ENCODE results near the gene OGFR. TPM values are rescaled to one million over a fixed set of nuclear protein-coding genes. Genes with fewer than 3 reads are reported as not detected.
A peak's percentile ranks its signal among the peaks of the same experiment; 100 is the strongest.

The OGFR gene
- total RNA-seq, 2 experiments from 2014 or later, result 71.1 to 73.4 TPM

DNA sequence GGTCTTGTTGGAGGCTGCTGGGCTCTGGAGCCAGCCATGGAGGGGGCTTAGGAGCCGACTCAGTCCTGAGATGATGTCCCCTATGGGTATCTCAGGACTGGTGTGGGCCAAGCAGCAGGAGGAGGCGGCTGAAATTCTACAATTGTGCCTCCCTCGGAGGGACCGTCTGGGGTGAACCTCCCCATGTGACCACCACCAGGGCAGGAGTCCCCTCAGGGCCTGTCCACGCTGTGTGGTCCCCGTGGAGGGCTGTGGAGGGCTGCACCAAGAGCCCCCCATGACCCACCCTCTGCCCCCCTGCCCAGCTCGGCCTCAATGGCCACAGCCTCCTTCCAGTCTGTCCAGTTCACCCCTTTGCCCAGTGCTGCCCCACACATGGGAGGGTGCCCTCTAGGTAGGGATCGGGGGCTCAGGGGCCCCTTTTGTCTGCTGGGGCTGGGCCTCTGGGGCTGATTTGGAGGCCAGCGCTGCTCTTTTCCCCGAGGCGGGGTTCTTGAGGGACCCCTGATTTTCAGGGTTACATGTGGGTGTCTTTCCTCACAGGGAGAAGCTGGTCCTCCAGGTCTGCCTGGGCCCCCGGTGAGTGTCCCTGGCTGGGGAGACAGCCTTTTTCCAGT, 13.4 kb downstream of the OGFR start:
- Mint-ChIP-seq H3K4me3 (no peak overlapping the region), H3K27me3 (peaks cover 26% of the 10 kb centered on the region), H3K36me3 (ENCODE audit: low read depth) (no peaks in the 10 kb centered on the region), H3K27ac (no peak overlapping the region), H3K9me3 (no peaks in the 10 kb centered on the region), H3K4me1 (peaks cover 5% of the 10 kb centered on the region)
- DNase-seq, result no peak
- POLR2A ChIA-PET, result interaction anchor here (1.6 kb wide), 1 partner anchor 13 kb away, joined by 4 read pairs; the partner anchor contains the start of gene OGFR
- CTCF ChIA-PET, result interaction anchor here (0.9 kb wide), 1 partner anchor 10 kb away, joined by 6 read pairs; no protein-coding TSS in a partner anchor

DNA sequence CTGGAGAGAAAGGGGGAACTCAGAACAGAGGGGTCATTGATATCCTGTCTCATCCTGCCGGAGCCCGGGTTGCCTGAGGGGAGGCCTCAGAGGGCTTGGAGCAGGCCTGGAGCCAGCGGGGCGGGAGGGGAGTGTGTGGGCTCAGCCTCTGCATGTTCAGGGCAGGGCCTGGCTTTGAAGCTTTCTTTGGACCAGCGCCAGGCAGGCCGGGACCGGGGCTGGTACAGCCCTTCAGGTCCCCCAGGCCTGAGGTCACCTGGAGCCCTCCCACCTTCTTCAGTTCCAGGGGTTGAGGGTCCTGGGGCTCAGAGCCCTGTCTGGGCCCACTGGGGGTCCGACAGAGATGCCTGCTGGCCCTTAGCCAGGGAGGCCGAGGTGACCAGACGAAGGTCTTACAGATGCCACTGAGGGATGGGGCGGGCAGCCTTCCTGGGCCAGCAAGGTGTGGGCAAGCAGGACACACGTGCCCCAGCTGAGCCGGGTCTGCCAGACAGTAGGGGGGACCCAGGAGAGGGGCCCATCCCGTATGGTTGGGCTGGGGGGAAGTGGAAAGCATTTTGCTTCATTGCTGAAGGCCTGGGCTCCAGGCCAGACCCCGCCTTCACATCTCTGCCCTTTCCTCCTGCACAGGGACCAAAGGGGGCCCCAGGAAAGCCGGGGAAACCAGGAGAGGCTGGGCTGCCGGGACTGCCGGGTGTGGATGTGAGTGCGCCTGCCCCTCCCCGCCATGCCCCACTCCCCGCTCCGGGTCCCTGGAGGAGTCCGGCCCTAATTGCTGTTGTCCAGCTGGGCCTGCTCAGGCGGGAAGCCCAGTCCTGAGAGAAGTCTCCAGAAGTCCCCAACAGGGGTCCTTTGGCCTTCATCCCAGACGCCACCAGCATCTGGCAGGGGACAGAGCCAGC, 14.2 kb downstream of the OGFR start:
- ChIA-PET CTCF (interaction anchor here (0.9 kb wide), 1 partner anchor 10 kb away, joined by 6 read pairs; no protein-coding TSS in a partner anchor), POLR2A (interaction anchor here (1.6 kb wide), 1 partner anchor 14 kb away, joined by 4 read pairs; the partner anchor contains the start of gene OGFR)
- H3K4me1 Mint-ChIP-seq, result peaks cover 5% of the 10 kb centered on the region
- H3K27me3 Mint-ChIP-seq, result peaks cover 26% of the 10 kb centered on the region
- H3K36me3 Mint-ChIP-seq (ENCODE audit: low read depth), result no peaks in the 10 kb centered on the region
- H3K4me3 Mint-ChIP-seq, result no peak overlapping the region
- H3K9me3 Mint-ChIP-seq, result no peaks in the 10 kb centered on the region
- DNase-seq, result no peak
- H3K27ac Mint-ChIP-seq, result no peak overlapping the region

DNA sequence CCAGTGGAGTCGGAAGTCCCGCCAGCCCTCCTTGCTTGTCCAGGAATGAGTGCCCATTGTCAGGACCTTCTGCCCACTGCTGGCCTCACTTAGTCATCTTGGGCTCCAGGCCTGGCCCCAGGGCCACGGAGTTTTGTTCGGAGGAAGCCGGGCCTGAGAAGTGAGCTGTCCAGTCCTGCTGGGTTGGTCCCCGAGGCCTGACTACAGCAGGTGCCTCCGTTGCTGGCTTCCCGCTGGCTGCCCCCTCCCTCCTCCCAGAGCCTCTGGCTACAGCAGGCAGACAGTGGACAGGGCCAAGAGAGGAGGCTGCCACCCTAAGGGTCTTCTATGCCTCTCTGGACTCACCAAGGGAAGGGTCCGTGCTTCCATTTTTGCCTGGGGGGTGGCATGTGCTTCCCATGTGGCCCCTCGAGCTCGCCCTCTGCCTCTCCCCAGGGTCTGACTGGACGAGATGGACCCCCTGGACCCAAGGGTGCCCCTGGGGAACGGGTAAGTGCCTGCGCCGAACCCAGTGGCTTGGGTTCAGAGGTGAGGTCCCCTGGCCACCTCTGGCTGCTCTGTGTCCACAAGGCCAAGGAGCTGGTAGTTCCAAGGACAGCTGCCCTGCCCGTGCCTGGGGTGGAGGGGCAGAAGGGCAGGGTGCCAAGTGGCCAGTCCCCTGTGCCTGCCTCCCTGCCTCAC, 15.0 kb downstream of the OGFR start:
- ChIA-PET POLR2A (interaction anchor here (1.6 kb wide), 1 partner anchor 15 kb away, joined by 4 read pairs; the partner anchor contains the start of gene OGFR), CTCF (no interaction called here)
- no peaks in the 10 kb centered on the region for H3K36me3 Mint-ChIP-seq (ENCODE audit: low read depth)
- peaks cover 5% of the 10 kb centered on the region for H3K4me1 Mint-ChIP-seq
- no peak overlapping the region for H3K27ac Mint-ChIP-seq
- DNase-seq, result no peak
- H3K27me3 Mint-ChIP-seq, result peaks cover 26% of the 10 kb centered on the region
- no peak overlapping the region for H3K4me3 Mint-ChIP-seq
- H3K9me3 Mint-ChIP-seq, result no peaks in the 10 kb centered on the region

DNA sequence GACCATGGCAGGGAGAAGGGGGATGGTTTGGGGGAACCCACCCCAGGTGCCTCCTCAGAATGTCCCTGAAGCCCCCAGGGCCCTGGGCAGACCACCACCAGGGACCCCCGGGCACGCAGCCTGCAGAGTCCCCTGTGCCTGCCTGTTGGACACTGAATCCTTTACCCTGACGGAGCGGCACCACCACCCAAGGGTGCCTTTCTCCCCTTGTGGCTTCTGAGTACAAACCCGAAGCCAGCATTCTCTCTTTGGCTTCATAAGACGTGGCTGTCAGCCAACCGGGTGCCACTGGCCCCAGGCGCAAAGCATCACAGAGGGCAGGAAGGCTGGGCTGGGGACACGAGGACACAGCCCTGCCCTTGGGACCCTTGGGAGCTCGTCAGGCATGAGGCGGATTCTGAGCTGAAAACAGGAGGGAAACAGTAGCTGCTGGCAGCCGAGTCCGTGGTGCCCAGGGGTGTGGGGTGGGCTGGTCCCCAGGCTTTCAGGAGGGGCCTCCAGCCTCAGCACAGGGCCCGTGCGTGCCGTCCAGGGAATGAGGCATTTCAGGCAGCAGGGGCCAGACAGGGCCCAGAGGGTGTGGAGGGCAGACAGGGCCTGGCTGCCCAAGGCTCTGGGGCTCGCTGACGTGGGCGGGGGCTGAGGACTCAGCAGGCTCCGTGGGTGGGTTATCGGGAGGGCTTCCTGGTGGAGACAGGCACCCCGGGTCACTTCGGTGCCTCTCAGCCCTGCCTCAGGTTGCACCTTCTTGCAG, 15.8 kb downstream of the OGFR start:
- DNase-seq, result no peak
- CTCF ChIA-PET, result no interaction called here
- Mint-ChIP-seq H3K9me3 (no peaks in the 10 kb centered on the region), H3K27ac (no peak overlapping the region), H3K4me3 (no peak overlapping the region), H3K4me1 (peaks cover 3% of the 10 kb centered on the region), H3K27me3 (peaks cover 22% of the 10 kb centered on the region), H3K36me3 (ENCODE audit: low read depth) (no peaks in the 10 kb centered on the region)
- POLR2A ChIA-PET, result no interaction called here

DNA sequence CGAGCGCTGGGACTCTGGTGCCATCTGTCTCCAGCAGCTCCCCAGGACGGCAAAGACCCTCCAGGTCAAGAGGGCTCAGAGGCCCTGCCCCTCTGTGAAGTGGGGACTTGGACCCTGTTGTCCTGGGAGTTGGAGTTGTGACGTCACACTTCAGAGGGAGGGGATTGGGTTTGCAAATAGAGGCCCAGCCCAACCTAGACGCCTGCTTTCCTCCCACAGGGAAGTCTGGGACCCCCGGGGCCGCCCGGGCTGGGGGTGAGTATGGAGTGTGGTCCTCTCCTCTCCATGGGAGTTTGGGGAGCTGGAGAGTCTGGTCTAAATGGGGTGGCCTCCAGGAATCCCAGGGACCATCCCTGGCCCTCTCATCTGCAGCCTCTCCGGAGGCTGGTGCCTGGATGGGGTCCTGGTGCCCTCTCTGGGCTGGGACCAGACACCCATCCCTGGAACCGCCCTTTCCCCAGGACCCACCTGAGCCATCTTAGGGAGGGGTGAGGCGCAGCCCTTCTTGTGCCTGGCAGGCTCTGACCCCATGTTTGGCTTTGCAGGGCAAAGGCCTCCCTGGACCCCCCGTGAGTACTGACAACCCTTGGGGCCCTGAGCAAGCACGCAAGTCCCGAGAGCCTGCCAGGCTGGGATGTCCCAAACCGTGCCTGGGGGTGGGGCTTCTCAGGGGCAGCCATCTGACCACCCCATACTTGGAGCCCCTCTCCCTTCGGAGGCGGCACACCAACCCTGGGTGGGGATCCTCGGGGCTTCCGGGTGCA, 16.5 kb downstream of the OGFR start:
- H3K9me3 Mint-ChIP-seq, result no peaks in the 10 kb centered on the region
- peaks cover 14% of the 10 kb centered on the region for H3K27me3 Mint-ChIP-seq
- CTCF ChIA-PET, result no interaction called here
- POLR2A ChIA-PET, result no interaction called here
- no peak overlapping the region for H3K27ac Mint-ChIP-seq
- no peak overlapping the region for H3K4me3 Mint-ChIP-seq
- no peak for DNase-seq
- no peaks in the 10 kb centered on the region for H3K36me3 Mint-ChIP-seq (ENCODE audit: low read depth)
- no peaks in the 10 kb centered on the region for H3K4me1 Mint-ChIP-seq

DNA sequence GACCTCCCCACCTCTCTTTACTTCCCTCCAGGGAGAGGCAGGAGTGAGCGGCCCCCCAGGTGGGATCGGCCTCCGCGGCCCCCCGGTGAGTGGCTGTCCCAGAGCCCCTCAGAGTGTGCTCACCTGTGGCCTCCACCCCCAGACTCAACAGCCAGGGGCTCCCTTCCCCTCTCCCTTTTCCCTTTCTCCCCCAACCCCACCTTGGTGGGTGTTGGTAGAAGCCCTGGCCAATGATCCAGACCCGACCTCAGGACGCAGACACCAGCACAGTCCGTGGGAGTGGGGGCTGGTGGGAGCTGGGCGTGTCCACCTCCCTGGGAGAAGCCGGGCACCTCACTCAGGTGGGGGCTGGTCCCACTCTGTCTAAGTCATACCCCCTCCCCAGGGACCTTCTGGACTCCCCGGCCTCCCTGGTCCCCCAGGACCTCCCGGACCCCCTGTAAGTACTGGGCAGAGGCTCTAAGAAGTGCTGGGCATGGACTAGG, 17.1 kb downstream of the OGFR start:
- Mint-ChIP-seq H3K9me3 (no peaks in the 10 kb centered on the region), H3K36me3 (ENCODE audit: low read depth) (no peaks in the 10 kb centered on the region), H3K4me3 (no peak overlapping the region), H3K4me1 (no peaks in the 10 kb centered on the region), H3K27ac (no peak overlapping the region), H3K27me3 (peaks cover 10% of the 10 kb centered on the region)
- no peak for DNase-seq
- ChIA-PET CTCF (interaction anchor here (1.7 kb wide), 2 partner anchors 72 to 188 kb away, joined by 3 to 6 read pairs; no protein-coding TSS in a partner anchor), POLR2A (no interaction called here)

DNA sequence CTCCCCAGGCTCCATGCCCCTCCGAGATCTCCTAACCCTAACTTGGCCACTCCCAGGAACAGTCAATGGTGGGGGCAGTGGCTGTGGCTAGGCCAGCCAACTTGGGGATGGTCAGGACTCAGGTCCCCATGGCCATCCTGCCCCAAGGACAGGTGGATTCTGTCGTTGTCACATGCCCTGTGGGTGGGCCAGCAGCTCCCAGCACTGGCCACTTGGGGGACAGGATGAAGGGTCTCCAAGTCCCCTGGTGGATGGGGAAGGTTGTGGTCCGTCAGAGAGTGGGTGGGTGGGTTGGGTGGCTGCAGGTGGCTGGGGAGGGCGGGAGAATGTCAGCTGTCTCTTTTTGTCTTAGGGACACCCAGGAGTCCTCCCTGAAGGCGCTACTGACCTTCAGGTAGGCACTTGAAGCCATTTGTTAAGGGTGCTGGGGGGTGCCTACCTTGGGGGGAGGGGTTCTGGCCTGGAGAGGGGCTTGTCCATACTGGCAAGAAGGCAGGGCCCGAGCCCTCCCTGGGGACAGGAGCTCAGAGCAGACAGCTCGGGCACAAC, 17.7 kb downstream of the OGFR start:
- no peaks in the 10 kb centered on the region for H3K9me3 Mint-ChIP-seq
- no peak overlapping the region for H3K4me3 Mint-ChIP-seq
- H3K27ac Mint-ChIP-seq, result no peak overlapping the region
- ChIA-PET POLR2A (interaction anchor here (0.9 to 1.3 kb wide), 2 partner anchors 8 to 28 kb away, joined by 3 to 4 read pairs; no protein-coding TSS in a partner anchor), CTCF (interaction anchor here (0.9 to 1.7 kb wide), 12 partner anchors 11 to 187 kb away, joined by 3 to 7 read pairs (median 3); no protein-coding TSS in a partner anchor)
- H3K4me1 Mint-ChIP-seq, result no peaks in the 10 kb centered on the region
- no peaks in the 10 kb centered on the region for H3K36me3 Mint-ChIP-seq (ENCODE audit: low read depth)
- H3K27me3 Mint-ChIP-seq, result peaks cover 10% of the 10 kb centered on the region
- no peak for DNase-seq

DNA sequence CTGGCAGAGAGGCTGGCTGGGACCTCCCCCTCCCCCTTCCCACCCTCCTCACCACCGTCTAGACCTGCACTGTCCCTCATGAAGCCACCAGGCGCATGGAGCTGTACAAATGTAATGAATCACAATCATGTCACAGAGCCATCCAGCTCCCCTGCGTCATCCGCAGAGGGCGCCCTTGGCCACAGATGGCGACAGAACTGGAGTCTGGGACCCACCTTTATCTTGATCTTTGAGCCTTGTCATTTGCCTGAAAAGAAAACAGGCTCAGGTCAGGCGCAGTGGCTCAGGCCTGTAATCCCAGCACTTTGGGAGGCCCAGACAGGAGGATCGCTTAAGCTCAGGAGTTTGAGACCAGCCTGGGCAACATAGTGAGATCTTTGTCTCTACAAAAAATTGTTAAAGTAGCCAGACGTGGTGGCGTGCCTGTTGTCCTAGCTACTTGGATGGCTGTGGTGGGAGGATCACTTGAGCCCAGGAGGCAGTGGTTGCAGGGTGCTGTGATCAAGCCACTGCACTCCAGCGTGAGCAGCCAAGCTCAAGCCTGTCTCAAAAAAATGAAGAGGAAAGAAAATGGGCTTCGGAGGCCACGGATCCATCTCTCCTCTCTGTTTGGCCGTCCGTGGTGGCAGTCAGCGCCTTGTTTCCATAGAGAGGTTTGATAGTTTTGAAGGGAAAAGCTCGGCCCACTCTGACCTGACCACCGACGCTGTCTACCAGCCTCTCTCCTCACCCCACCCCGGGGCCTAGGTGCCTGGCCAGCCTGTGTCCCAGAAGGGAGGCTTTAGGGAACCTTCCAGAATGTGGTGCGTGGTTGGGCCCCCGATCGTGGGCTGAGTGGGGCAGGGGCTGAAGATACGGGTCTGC, 18.4 kb downstream of the OGFR start:
- Mint-ChIP-seq H3K9me3 (no peaks in the 10 kb centered on the region), H3K27me3 (peaks cover 6% of the 10 kb centered on the region), H3K4me3 (no peak overlapping the region), H3K36me3 (ENCODE audit: low read depth) (no peaks in the 10 kb centered on the region), H3K27ac (no peak overlapping the region), H3K4me1 (no peaks in the 10 kb centered on the region)
- ChIA-PET CTCF (interaction anchor here (0.6 to 1.7 kb wide), 13 partner anchors 10 to 216 kb away, joined by 3 to 7 read pairs (median 3); no protein-coding TSS in a partner anchor), POLR2A (interaction anchor here (0.9 to 1.3 kb wide), 3 partner anchors 8 to 29 kb away, joined by 3 to 4 read pairs (median 3); no protein-coding TSS in a partner anchor)
- DNase-seq, result peak; percentile 60

DNA sequence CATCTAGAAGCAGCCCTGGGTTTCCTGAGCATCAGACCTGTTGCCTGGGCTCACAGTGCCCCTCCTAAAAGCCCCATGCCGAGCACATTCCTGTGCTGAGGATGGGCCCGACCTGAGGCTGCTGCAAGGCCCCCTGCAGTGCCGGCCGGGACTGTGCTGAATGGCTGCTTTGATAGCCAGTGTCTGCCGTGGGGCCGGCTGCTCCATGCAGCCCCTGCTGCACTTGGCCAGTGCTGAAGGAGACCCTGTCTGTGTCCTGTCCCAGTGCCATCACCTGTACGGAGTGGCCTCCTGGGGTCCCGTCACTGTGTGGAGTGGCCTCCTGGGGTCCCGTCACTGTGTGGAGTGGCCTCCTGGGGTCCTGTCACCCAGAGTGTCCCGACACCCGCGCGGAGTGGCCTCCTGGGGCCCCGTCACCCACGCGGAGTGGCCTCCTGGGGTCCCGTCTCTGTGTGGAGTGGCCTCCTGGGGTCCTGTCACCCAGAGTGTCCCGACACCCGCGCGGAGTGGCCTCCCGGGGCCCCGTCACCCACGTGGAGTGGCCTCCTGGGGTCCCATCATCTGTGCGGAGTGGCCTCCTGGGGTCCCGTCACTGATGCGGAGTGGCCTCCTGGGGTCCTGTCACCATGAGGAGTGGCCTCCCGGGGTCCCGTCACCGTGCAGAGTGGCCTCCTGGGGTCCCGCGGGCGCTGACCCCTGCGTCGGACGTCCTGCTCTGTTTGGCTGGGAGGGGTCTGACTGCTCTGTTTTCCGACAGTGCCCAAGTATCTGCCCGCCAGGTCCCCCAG, 19.2 kb downstream of the OGFR start:
- Mint-ChIP-seq H3K4me3 (no peak overlapping the region), H3K9me3 (no peaks in the 10 kb centered on the region), H3K36me3 (ENCODE audit: low read depth) (no peaks in the 10 kb centered on the region), H3K4me1 (no peaks in the 10 kb centered on the region), H3K27me3 (peaks cover 2% of the 10 kb centered on the region), H3K27ac (no peak overlapping the region)
- ChIA-PET CTCF (interaction anchor here (0.6 to 1.5 kb wide), 2 partner anchors 15 to 215 kb away, joined by 3 to 7 read pairs; no protein-coding TSS in a partner anchor), POLR2A (interaction anchor here (0.9 to 1.3 kb wide), 2 partner anchors 9 to 17 kb away, joined by 3 to 4 read pairs; no protein-coding TSS in a partner anchor)
- DNase-seq, result no peak

All from activated CD4-positive, alpha-beta memory T cell treated with anti-CD3 and anti-CD28 coated beads, Interleukin-2, amount 10 ng/mL, durations not matched to agents 7 days and 5 days (primary cell).